Uterus (tissue), 4 donors: ENCODE measurements around the gene PIPOX. TPM values are rescaled to one million over a fixed set of nuclear protein-coding genes. Genes with fewer than 3 reads are reported as not detected.

Experiments used
- DNase-seq, 2 donors: peaks; one replicate each; pipeline ENCODE4 v3.0.0-alpha.2; 2019 to 2020
- H3K27ac ChIP-seq, 2 donors: fragments of 200-600 bp; sonication (generic); 1 replicate in 1 of 2; 2 replicates in 1 of 2; pipeline ENCODE4 v1.5.1; 2016 to 2018
- H3K27me3 ChIP-seq, 2 donors: fragments of 200-600 bp; sonication (generic); one replicate each; pipeline ENCODE4 v1.5.1; 2018 to 2019; ENCODE audit warnings: control low read depth in 1 of 2
- H3K36me3 ChIP-seq, 2 donors: fragments of 200-600 bp; sonication (generic); one replicate each; pipeline ENCODE4 v1.5.1; 2019; ENCODE audit warnings: control low read depth in 1 of 2
- H3K4me1 ChIP-seq, 2 donors: fragments of 200-600 bp; sonication (generic); one replicate each; pipeline ENCODE4 v1.5.1; 2018 to 2019; ENCODE audit warnings: control low read depth in 1 of 2
- H3K4me3 ChIP-seq, 2 donors: fragments of 200-600 bp; sonication (generic); 1 replicate in 1 of 2; 2 replicates in 1 of 2; pipeline ENCODE4 v1.5.1; 2018 to 2019; ENCODE audit warnings: mild to moderate bottlenecking in 1 of 2
- H3K9me3 ChIP-seq, 2 donors: fragments of 200-600 bp; sonication (generic); one replicate each; pipeline ENCODE4 v1.5.1; 2019; ENCODE audit warnings: control low read depth in 1 of 2
- POLR2A ChIP-seq, 2 donors: fragments of 450-650 bp; IDR thresholded peaks; one replicate each; pipeline ENCODE4 v1.6.1; 2016; ENCODE audit warnings: antibody characterized with exemption in 2 of 2, mild to moderate bottlenecking in 1 of 2, moderate library complexity in 1 of 2
- intact Hi-C: fragments of 100-400 bp; cut with DNase I; formaldehyde crosslinking; loops from one replicate; pipeline ENCODE4 v1.15.1; 2023; ENCODE audit warnings: low total_unique reads
- total RNA-seq, 4 donors: library from RNA; depleted of rRNA in 3 of 4; stranded (reverse); fragments of >200 nt in 3 of 4; gene quantifications; one replicate each; pipeline versions ENCODE4 v1.1.0 to v1.2.4, GENCODE V29; 2014 to 2023
- TF ChIP-seq, protein P1 (sequence below), 4 experiments: fragments of 200-600 bp in 2 of 4; fragments of 450-650 bp in 2 of 4; sonication (generic) in 2 of 4; IDR thresholded peaks; one replicate each; pipeline ENCODE4 v1.5.1; 2016 to 2019; ENCODE audit warnings: antibody characterized with exemption in 4 of 4, mild to moderate bottlenecking in 2 of 4, moderate library complexity in 1 of 4
- donor health status: DM: yes; HTN: yes; CAD: no.

The PIPOX gene
- total RNA-seq, 4 donors from 2014 or later = 0.59 to 7.4 (median 2.9) TPM

DNA sequence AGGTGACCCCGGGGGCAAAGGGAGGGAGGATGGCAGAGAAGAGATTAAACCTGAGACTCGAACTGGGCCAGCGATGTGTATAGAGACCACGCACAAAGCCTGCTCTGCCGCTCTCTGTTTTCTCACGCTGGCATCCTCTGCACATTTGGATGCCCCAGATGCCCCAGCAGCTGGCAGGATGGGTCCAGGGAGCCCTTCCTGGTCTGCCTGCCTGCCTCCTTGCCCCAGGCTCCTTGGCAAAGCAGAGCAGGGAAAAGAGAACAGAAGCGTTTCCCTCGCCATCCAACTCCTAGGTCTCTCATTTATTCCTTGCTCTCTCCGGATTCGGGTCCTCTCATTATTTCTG is 5.2 kb upstream of the PIPOX start:
- Histone ChIP-seq H3K4me3 (no peak overlapping the region), H3K36me3 (no peaks in the 10 kb centered on the region), H3K4me1 (no peaks in the 10 kb centered on the region), H3K27me3 (no peaks in the 10 kb centered on the region), H3K9me3 (no peaks in the 10 kb centered on the region), H3K27ac (no peak overlapping the region)
- intact Hi-C loops = no loop called here
- TF ChIP-seq POLR2A (IDR thresholded peaks at IDR 0.05) = no peak
- TF ChIP-seq, protein P1, sequence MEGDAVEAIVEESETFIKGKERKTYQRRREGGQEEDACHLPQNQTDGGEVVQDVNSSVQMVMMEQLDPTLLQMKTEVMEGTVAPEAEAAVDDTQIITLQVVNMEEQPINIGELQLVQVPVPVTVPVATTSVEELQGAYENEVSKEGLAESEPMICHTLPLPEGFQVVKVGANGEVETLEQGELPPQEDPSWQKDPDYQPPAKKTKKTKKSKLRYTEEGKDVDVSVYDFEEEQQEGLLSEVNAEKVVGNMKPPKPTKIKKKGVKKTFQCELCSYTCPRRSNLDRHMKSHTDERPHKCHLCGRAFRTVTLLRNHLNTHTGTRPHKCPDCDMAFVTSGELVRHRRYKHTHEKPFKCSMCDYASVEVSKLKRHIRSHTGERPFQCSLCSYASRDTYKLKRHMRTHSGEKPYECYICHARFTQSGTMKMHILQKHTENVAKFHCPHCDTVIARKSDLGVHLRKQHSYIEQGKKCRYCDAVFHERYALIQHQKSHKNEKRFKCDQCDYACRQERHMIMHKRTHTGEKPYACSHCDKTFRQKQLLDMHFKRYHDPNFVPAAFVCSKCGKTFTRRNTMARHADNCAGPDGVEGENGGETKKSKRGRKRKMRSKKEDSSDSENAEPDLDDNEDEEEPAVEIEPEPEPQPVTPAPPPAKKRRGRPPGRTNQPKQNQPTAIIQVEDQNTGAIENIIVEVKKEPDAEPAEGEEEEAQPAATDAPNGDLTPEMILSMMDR (IDR thresholded peaks at IDR 0.05) = no peak
- no peak for DNase-seq

GRCh38 chr17:29038085-29038795 is 4.7 kb upstream of the PIPOX start:
- Histone ChIP-seq H3K9me3 (no peaks in the 10 kb centered on the region), H3K4me1 (no peaks in the 10 kb centered on the region), H3K4me3 (no peak overlapping the region), H3K36me3 (no peaks in the 10 kb centered on the region), H3K27me3 (no peaks in the 10 kb centered on the region), H3K27ac (no peak overlapping the region)
- no peak for DNase-seq
- intact Hi-C loops = no loop called here
- TF ChIP-seq, protein P1 (IDR thresholded peaks at IDR 0.05) = no peak
- TF ChIP-seq POLR2A (IDR thresholded peaks at IDR 0.05) = no peak

DNA sequence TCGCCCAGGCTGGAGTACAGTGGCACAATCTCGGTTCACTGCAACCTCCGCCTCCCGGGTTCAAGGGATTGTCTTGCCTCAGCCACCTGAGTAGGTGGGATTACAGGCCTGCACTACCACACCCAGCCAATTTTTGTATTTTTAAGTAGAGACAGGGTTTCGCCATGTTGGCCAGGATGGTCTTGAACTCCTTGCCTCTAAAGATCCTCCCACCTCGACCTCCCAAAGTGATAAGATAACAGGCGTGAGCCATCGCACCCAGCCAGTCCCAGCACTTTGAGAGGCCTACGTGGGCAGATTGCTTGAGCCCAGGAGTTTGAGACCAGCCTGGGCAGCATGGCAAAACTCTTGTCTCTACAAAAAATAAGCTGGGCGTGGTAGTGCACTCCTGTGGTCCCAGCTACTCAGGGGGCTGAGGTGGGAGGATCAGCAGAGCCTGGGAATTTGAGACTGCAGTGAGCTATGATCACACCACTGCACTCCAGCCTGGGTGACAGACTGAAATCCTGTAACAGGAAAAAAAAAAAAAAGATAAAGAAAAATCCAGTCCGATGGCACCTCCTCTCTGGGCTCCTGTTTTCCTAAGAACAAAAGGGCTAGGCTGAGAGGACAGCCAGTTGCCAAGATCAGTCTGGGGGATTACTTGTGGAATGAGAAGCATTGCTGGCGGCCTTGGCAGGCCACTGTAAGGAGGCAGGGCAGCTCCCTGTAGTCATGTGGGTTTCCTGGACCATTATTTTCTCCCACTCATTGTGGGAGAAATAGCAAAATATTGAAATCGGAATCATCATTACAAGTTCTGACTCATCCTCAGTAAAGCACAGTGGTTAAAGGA is 3.0 kb upstream of the PIPOX start:
- no peak for DNase-seq
- Histone ChIP-seq H3K27me3 (no peaks in the 10 kb centered on the region), H3K36me3 (no peaks in the 10 kb centered on the region), H3K9me3 (no peaks in the 10 kb centered on the region), H3K4me1 (no peaks in the 10 kb centered on the region), H3K4me3 (no peak overlapping the region), H3K27ac (no peak overlapping the region)
- TF ChIP-seq POLR2A (IDR thresholded peaks at IDR 0.05) = no peak
- TF ChIP-seq, protein P1 (IDR thresholded peaks at IDR 0.05) = no peak
- intact Hi-C loops = no loop called here

DNA sequence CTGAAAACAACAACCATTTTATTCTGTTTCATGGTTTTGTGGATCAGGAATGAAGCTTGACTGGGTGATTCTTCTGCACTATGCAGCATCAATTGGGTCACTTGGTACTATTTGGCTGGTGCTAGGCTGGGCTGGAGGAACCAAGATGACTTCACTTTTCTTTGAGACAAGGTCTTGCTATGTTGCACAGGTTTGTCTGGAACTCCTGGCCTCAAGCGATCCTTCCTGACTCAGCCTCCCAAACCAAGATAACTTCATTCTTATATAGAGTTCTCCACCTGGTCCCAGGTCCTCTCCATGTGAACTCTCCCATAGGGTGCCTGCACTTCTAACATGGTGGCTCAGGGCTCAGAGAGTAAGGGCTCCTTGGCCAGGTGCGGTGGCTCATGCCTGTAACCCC is 1.9 kb upstream of the PIPOX start:
- Histone ChIP-seq H3K27me3 (no peaks in the 10 kb centered on the region), H3K4me1 (no peaks in the 10 kb centered on the region), H3K4me3 (no peak overlapping the region), H3K27ac (no peak overlapping the region), H3K36me3 (no peaks in the 10 kb centered on the region), H3K9me3 (no peaks in the 10 kb centered on the region)
- intact Hi-C loops = no loop called here
- DNase-seq = no peak
- TF ChIP-seq, protein P1 (IDR thresholded peaks at IDR 0.05) = no peak
- no peak for TF ChIP-seq POLR2A (IDR thresholded peaks at IDR 0.05)

GRCh38 chr17:29041571-29041970 is 1.4 kb upstream of the PIPOX start:
- TF ChIP-seq POLR2A (IDR thresholded peaks at IDR 0.05) = no peak
- TF ChIP-seq, protein P1 (IDR thresholded peaks at IDR 0.05) = no peak
- DNase-seq = no peak
- Histone ChIP-seq H3K4me1 (no peaks in the 10 kb centered on the region), H3K4me3 (no peak overlapping the region), H3K27ac (no peak overlapping the region), H3K36me3 (no peaks in the 10 kb centered on the region), H3K9me3 (no peaks in the 10 kb centered on the region), H3K27me3 (no peaks in the 10 kb centered on the region)
- intact Hi-C loops = no loop called here
